A172 (cell line): ENCODE measurements around the gene L1CAM. TPM values are rescaled to one million over a fixed set of nuclear protein-coding genes. Genes with fewer than 3 reads are reported as not detected.

ENCODE experiments used
- DNase-seq: peaks from one replicate; pipeline ENCODE4 v3.0.0-alpha.2; 2015; ENCODE audit warnings: low spot score
- total RNA-seq: library from RNA; depleted of rRNA; stranded (reverse); fragments of >200 nt; shearing (Covaris generic); gene quantifications from 2 replicates; pipeline ENCODE4 v1.2.3, GENCODE V29; 2014

L1CAM gene
- total RNA-seq, 1 experiment from 2014 or later, result 77.7 TPM

DNA sequence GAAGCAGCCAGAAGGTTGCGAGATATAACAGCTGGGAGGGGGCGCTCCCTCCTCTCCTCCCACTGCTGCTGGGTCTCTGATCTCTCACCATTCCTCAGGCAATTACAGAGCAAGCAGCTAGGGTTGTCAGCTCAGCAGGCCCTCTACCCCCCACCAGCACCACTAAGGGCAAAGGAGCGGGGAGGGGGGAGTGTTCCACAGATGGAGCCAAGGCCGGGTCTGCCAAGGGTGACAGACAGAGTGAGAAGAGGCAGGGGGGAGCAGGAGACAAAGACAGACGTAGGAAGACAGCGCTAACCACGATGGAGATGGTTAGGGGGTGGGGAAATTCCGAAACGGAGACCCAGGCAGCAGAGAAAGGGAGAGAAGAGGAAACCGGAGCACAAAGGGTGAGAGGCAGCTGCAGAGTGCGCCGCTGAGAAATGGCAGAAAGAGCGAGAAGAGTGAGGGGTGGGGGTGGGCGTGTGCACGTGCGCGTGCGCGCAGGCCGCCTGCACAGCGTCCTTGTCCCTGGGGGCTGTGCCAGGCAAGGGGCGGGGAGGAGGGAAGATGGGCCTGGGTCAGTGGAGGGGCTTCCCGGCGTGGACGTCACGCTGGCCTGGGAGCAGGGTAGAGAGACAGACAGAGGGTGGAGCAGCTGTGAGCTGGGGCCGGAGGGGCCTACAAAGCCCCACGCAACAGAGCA lies 6.9 kb downstream of the L1CAM start:
- DNase-seq, result no peak

DNA sequence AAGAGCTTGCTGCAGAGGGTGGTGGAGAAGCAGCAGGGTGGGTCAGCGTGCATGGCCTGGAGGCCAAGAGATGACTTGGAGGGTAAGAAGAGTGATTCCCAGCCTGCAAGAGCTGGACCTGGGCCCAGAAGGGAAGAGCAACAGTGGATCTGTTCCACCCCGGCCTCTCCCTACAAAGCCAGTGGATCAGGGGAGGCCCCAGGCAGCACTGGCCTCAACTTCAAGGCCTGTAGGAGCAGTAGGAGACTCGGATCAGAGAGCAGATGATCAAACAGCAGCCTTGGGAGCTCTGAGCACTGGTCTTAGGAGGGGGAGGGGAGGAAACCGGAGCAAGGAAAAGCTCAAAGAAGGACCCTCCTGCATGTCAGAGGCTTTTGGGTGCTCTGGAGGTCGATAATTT lies 7.6 kb downstream of the L1CAM start:
- no peak for DNase-seq

DNA sequence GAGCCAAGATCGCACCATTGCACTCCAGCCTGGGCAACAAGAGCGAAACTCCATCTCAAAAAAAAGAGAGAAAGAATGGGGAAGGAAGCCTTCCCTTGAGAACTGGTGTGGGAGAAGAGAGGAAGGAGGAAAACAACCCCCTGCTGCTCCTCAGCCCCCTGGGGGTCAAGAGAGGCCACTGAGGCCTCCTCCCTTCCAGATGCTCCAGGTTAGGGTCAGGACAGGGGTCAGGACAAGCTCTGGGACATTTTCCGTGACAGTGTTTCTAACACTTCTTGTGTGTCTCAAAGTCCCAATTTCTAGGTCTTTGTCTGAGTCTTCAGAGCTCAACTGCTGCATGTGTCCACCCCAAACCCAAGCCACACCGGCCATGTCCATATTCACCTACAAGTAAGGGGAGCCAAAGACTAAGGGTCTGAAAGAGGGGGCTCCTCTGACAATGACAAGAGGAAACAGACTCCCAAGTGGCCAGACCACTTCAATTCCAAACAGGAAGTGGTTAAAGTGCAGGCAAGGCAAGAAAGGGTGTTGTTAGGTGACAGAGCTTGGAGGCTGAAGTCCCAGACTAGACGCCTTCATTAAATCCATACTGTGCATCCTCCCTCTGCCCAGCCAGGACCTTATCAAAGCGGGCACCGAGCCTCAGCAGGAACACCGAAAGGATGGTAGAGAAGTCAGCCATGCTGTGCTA lies 8.3 kb downstream of the L1CAM start:
- DNase-seq, result no peak

DNA sequence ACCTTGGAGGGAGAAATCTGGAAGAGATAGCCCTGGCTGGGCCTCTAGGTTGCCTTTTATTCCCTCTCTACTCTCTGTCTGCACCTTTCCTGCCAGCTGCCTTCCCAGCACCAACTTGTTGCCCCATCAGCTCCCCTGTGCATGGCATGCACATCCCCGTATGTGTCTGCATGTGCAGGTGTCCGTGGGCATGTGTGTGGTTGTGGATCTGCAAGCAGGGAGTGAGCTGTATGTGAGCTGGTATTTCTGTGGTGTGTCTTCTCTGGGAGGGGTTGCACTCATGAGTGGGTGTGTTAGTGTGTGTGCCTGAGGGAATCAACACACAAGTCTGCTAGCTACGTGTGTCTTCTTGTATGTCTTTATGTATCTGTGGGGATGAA lies 9.9 kb downstream of the L1CAM start:
- DNase-seq, result no peak

DNA sequence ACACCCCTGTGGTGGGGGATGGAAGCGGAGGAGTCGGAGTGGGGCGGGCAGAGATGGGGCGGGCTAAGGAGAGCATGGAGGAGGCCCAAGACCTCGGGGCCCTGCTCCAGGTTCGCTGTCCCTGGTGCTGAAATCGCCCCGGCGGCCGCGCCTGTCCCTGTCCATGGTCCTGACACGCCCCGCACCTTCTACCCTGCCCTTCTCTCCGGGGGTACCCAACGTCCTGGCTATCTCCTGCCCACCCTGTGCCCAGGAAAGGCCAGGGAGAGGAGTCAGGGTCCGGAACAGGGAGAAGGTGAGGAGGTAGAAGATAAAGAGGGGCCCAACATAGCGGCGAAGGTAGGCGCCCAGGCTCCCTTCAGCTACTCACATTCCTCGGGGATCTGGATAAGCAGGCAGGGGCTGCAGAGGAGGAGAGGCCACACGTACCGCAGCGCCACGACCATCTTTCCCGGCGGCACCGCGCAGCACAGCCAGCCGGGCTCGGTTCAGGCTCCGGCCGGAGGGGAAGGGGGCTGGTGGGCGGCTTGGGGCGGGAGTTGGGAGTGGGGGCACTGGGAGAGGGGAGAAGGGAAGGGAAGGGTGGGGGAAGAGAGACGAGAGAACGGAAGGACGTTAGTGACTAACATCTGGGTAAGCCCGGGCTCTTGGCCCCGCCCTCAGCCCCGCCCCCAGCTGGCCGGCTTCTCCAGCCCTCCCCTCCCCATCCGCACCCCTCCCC lies 10.4 kb downstream of the L1CAM start:
- no peak for DNase-seq

DNA sequence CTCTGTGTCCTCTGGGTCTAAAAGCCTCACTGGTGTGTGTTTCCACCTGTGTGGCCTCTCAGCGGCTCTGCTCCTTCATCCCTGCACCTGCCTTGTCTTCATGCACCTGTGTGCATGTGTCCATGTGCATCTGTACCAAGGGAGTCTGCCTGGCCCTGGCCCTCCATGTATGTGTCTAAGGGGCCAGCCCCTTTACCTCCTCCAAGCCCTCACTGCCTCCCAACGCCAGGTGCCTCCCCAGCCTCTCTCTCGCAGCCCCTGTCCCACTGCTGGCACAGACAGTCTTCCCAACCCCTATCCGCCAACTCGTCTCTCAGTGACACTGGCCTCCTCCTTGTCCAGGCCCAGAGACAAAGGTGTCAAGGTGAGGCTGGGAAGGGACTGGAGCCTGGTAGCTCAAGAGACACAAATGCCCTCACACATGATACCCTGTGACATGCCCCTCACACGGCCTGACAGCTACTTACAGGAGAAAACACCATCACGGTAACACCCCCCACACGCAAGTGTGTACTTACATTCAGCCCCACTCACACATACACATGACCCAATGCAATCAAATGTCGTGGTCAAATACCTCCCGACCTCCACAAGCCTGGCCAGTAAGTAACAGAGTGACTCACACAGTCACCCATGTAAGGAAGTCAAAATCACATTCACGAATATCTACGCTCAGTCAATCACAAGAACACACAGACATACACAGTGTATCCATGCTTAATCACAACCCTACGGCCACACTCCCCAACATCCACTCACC lies 11.4 kb downstream of the L1CAM start:
- no peak for DNase-seq

DNA sequence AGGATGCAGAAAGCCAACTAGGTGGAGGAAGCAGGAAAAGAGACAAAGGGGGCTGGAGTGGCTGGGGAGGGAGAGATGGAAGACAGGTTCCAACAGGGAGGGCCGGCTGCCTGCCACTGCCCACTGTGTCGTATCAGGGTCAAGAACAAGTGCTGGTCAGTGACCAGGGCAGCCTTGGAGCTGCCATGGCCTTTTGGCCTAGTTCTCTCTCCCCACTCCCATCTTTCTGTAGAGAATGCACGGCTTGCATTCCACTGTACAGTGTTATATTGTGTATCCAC lies 11.9 kb downstream of the L1CAM start:
- DNase-seq, result no peak

DNA sequence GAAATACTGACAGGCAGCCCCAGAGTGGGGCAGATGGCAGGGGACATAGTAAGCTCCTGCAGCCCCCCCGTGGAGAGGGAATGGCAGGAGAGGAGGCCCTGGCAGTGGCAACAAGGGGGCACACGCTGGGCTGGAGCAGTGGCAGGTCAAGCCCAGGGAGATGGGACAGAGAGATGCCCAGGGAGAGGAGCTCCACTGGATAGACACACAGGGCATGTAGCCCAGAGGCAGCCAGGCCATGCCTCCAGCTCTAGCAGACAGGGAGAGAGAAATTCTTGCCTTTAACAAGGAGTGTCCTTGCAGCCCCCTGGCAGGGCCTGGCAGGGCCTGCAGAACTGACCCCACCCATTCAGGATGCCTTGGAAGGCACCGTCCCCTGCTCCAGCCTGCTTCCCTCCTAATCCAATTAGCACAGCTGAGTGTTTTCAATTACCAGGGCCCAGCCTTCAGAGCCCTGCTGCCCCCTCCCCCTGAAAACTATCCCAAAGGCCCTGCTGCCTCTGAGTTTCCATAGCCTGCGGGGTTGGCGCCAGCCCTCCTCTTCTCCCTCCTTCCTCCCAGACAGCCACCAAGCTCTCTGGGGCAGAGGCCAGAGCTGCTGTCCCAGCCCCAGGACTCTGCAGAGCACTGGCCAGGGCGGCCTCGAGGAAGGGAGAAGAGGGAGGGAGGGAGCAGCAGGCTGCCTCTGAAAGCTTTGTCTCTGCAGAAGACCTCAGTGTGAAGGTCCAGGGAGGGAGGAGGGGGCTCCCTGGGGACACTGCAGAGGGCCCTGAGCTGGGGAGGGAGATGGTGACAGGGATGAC lies 12.5 kb downstream of the L1CAM start:
- DNase-seq, result no peak

DNA sequence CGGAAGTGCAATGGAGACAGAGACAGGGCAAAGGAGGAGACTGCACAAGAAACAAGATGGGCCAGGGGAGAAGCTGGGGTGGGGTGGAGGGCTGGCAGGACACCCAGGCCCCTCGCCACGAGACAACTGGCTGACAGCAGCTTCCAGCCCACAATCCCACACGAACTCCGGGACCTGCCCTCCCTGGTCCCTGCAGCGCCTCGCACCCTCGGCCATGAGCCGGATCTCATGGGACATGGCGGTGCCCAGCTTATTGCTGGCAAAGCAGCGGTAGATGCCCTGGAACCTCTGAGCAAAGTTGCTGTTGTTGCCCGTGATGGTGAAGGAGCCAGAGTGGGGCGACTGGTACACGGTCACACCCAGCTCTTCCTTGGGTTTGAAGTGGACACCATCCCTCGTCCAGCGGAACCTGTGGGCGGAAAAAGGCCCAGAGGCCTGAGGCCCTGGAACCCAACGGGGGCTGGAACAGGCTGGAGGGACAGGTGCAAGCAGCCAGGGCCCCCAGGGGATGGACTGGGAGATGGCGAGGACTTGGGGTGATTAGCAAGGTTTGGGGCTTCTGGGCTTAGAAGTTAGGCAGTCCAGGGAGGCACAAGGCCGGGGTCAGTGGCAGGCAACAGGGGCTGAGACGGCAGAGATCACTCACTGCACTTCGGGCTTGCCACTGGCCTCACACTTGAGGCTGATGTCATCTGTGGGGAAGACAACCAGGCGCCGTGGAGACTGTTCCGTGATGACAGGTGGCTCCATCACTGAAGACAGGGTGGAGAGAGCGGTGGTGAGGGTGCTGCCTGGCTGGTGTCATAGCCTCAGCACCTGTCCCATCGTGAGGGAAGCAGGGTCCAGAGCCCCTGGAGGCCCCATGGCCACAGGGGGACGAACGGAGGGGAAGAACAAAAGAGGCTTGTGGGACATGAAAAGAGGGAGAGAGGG lies 13.8 kb downstream of the L1CAM start:
- no peak for DNase-seq

DNA sequence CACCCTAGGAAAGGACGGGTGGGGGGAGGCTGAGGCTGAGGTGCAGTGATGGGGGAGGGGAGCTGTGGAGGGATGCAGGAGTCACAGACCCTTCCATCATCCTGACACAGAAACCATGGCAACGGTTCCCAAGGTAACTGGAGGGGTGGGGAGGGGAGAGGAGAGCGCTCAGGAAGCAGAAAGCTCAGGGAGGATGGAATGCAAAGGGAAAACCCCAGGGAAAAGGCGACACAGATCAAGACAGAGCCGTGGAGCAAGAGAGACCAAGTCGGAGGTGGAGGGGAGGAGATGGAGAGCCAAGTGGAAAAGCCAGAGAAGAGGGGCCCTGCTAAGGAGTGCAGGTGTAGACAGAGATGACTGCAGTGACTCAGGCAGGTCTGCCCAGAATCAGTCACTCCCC lies 14.5 kb downstream of the L1CAM start:
- no peak for DNase-seq

DNA sequence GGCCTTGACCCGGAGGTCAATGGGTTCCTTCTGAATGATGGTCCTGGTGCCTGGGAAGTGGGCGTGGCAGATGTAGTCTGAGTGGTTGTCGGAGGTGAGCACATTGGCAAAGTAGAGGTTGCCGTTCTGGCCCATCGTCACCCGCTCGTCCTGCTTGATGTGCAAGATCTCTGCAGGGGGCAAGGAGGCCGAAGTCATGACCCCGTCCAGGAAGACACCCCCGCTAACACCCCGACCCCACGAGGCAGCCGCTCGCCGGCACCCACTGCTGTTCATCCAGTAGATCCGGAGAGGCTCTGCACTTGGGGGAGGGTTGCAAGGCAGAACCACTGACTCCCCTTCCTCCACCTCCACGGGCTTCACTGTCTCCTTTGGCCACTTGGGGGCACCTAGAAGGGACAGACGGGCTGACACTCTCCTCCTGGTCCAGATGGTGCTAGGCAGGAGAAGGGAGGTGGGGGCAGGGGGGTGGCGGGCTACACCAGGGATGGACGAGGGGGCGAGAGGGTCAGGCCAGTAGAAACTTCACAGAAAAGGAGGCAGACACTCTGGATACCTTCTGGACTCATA lies 15.1 kb downstream of the L1CAM start:
- DNase-seq, result no peak

DNA sequence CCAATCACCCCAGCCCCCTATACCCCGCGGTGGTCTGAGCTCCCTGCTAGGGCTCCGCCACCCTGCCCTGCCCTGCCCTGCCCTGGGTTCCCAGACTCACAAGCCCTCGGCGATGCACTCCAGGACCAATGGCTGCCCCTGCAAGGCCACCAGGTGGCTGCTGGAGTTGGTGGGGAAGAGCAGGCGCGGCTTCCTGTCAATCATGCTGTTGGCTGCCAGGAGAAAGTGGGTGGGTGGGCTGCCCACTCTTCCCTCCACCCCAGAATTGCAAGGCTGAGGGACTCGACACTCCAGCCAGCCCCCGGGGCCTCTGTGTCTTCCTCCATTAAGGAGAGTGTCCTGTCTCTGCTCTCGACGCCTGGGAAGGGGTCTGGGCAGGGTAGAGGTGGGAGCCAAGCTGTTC lies 15.7 kb downstream of the L1CAM start:
- no peak for DNase-seq

DNA sequence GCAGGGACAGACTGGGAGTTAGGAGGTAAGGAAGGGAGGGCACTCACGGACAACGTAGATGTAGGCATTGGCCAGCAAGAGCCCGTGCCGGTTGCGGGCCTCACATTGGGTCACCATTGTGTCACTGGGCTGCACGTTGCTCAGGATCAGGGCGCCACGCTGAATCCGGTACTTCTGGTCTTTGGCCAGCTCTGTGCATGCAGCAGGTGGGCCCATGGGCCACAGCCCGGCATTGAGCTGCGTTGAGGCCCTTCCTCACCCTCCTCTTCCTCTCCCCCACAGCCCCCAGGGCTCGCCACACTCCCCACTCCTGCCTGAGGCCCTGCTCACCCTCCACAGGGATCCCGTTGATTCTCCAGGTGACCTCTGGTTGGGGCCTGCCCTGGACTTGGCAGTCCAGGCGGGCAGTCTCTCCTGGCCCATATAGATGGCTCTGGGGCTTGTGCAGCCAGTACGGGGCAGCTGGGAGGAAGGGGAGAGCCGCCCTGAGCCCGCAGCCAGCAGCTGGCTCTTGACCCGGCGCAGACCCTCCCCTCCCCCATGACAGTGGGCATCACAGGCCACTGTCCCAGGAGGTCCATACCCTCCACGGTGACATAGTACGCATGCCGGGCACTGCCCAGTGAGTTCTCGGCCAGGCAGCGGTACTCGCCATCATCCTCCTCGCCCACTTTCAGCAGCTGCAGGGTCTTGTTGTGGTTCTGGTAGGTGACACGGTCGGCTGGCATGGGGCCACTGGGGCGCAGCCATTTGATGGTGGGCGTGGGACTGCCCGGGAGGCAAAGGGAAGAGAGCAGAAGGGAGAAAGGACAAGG lies 16.3 kb downstream of the L1CAM start:
- no peak for DNase-seq

DNA sequence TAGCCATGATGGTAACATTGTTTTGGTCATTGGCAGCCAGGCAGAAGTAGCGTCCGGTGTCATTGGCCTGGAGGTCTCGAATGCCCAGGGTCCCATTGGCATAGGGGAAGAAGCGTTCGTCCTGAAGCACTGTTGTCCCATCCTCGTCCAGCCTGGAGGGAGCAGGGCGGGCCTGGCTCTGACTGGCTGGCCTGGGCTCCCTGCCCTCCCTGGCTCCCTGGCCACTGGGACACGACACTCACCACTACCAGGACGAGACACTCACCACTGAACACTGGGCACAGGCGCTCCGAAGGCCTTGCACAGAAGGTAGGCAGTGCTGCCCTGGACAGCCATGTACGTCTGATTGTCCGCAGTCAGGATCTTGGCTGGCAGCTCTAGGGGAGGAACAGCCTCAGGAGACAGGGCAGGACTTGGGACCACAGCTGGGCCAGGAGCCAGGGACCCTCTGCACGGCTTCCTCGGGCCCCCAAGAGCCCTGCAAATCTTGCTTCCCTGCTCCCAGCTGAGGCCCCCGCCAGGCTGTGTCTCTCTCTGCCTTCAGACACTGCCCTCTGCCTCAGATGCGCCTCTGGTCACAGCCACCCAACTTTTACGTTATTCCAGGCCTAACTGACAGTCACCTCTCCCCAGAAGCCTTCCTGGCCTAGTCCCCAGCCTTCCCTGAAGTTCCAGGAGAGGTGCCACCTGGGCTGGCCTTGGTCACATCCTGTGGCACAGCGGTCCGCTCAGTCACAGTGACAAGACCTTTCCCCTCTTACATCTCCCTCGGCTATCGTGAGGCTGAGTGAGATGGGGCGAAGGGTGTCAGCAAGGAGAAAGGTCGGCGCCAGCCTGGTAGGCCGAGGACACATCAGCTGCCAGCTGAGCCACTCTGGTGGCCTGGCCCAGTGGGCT lies 17.1 kb downstream of the L1CAM start:
- no peak for DNase-seq

DNA sequence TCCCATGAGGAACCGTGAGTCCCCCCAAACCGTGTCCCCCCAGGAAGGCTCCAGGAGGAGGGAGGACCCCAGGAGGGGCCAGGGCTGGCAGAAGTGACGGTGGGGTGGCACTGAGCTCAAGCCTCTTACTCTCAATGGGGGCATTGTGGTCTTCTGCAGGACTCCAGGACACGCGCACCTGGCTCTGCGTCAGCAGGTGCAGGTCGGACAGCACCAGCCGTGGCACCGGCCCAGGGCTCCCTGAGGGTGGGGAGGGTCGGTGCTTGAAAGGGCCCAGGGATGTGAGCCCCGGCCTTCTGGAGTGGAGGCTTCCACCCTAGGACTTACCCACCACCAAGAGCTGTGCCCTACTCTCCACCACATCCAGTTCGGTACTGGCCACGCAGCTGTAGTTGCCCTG lies 18.3 kb downstream of the L1CAM start:
- DNase-seq, result no peak

DNA sequence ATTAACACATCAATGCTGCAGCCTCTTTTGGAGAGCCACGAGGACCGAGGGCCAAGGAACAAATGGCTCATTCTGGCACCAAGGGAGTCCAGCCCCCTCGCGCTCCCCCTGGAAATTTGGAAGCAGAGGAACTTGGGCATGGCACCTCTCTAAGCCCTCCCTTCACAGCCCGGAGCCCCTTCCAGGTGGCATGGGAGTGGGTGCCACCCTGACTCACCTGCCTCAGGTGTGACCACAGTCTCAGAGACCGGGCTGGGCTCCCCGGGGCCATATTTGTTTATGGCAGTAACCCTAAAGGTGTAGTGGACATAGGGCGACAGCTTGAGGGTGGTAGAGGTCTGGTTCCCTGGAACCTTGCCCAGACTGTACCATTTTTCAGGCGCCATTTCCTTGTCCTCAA lies 18.8 kb downstream of the L1CAM start:
- no peak for DNase-seq

DNA sequence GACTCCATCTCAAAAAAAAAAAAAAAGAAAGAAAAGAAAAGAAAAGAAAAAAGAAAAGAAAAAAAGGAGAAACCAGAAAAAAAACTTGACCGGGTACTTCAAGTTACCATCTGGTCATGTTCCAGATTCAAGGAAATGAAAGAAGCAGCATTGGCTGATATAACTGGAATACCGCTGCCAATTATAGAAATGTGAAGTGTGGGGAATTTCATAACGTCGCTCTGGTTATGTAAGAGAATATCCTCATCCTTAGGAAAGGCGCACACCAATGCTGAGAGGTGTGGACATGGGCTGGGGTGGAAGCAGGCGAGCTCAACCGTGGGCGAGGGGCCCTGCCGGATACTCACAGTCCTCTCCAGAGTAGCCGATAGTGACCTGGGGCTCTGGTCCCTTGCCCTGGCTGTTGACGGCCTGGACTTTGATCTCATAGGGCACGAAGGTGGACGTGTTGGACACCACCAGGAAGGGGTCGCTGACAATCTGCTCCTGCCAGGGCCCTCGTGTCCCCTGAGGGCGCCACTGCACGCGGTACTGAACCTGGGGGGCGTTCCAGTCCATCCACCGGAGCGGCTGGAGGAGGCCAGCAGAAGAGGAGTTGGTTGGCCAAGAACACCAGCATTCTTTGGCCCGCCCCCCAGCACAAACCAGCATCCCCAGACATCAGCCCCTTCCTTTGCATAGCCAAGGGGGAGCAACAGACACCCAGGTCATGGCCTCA lies 19.5 kb downstream of the L1CAM start:
- no peak for DNase-seq

DNA sequence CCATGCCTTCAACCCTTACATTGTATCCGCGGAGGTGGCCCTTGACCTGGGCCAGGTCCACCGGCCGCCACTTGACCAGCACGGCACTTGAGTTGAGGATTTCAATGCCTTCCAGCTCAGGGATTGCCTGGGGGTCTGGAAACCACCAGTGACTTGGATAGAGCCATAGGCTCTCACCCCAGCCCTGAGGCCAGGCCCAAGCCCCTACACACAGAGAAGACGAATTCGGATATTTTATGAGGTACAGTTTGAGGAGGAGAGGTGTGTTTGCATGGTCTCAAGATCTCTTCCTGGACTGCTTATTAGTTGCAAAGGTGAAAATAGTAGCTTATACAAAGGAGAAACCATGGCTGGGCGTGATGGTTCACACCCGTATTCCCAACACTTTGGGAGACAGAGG lies 20.3 kb downstream of the L1CAM start:
- DNase-seq, result no peak
